T-cell (primary cell): ENCODE measurements around the gene SRD5A3. TPM values are rescaled to one million over a fixed set of nuclear protein-coding genes. Genes with fewer than 3 reads are reported as not detected.

Experiments used
- ATAC-seq, 4 experiments: fragments of 200-7000 bp in 3 of 4; fragments of 150-1000 bp in 1 of 4; cut with Tn5 transposase; replicated peaks in 1 of 4; 1 replicate in 3 of 4; 2 replicates in 1 of 4; pipeline ENCODE4 v1.10.0; 2021; ENCODE audit warnings: moderate library complexity in 3 of 4, mild to moderate bottlenecking in 2 of 4, moderate number of reproducible peaks in 1 of 4
- CTCF ChIA-PET, 2 donors: fragments of 300-600 bp; sonication (Branson Sonifier 250); formaldehyde crosslinking; loops; one replicate each; lab custom pipeline; 2022; ENCODE audit warnings: antibody characterized with exemption in 2 of 2; lab: Charles Lee
- POLR2A ChIA-PET, 2 donors: fragments of 300-600 bp; sonication (Branson Sonifier 250); formaldehyde crosslinking; loops; one replicate each; lab custom pipeline; 2022; ENCODE audit warnings: antibody characterized with exemption in 2 of 2; lab: Charles Lee
- DNase-seq, 35 experiments: peaks; one replicate each; pipeline versions ENCODE4 v3.0.0 to v3.0.0-alpha.2; 2013 to 2023
- H3K27ac ChIP-seq: one replicate; pipeline ENCODE4 v1.5.1; 2013; ENCODE audit warnings: low read length
- H3K27me3 ChIP-seq, 2 experiments: replicated peaks in 1 of 2; 1 replicate in 1 of 2; 2 replicates in 1 of 2; pipeline versions ENCODE4 v1.6.1 to v1.7.0; 2013; ENCODE audit warnings: low read length in 1 of 2, mixed read lengths in 1 of 2; ENCODE audit not compliant: control insufficient read depth in 2 of 2, insufficient read depth in 2 of 2; ENCODE audit errors: extremely low read depth in 1 of 2
- H3K36me3 ChIP-seq, 2 donors: 1 replicate in 1 of 2; 2 replicates in 1 of 2; pipeline versions ENCODE4 v1.6.1 to v1.7.0; 2013; ENCODE audit warnings: low read length in 1 of 2; ENCODE audit not compliant: control insufficient read depth in 2 of 2, insufficient read depth in 1 of 2; ENCODE audit errors: extremely low read depth in 1 of 2
- H3K4me1 ChIP-seq, 2 experiments: 1 replicate in 1 of 2; 2 replicates in 1 of 2; pipeline versions ENCODE4 v1.6.1 to v1.7.0; 2013; ENCODE audit warnings: low read length in 2 of 2, mixed read lengths in 1 of 2; ENCODE audit not compliant: insufficient read depth in 2 of 2, control insufficient read depth in 1 of 2; ENCODE audit errors: extremely low read depth in 1 of 2
- H3K4me3 ChIP-seq, 2 donors: 1 replicate in 1 of 2; 2 replicates in 1 of 2; pipeline versions ENCODE4 v1.5.1 to v1.7.0; 2013; ENCODE audit warnings: mild to moderate bottlenecking in 2 of 2, low read length in 1 of 2, moderate library complexity in 1 of 2; ENCODE audit not compliant: control insufficient read depth in 1 of 2; ENCODE audit errors: extremely low read depth in 1 of 2
- H3K9me3 ChIP-seq: 2 replicates; pipeline ENCODE4 v1.7.0; 2013
- H3K27ac Mint-ChIP-seq, 2 donors: one replicate each; pipeline ENCODE4 v1.8.0; 2020 to 2021; ENCODE audit warnings: mild to moderate bottlenecking in 2 of 2, mixed read lengths in 2 of 2
- H3K27me3 Mint-ChIP-seq, 2 donors: one replicate each; pipeline ENCODE4 v1.8.0; 2021 to 2022; ENCODE audit warnings: mixed read lengths in 2 of 2
- H3K36me3 Mint-ChIP-seq: one replicate; pipeline ENCODE4 v1.8.0; 2021; ENCODE audit warnings: mixed read lengths
- H3K4me1 Mint-ChIP-seq, 3 donors: one replicate each; pipeline ENCODE4 v1.8.0; 2020 to 2022; ENCODE audit warnings: mixed read lengths in 3 of 3, mild to moderate bottlenecking in 1 of 3
- H3K4me3 Mint-ChIP-seq, 3 donors: one replicate each; pipeline ENCODE4 v1.8.0; 2020 to 2022; ENCODE audit warnings: mild to moderate bottlenecking in 3 of 3, mixed read lengths in 3 of 3, moderate library complexity in 3 of 3
- H3K9me3 Mint-ChIP-seq, 3 donors: one replicate each; pipeline ENCODE4 v1.8.0; 2020 to 2022; ENCODE audit warnings: mixed read lengths in 3 of 3
- WGBS: methylation state at CpG from one replicate; pipeline ENCODE4 v1.1.5; 2013; ENCODE audit warnings: missing lambda C conversion rate; ENCODE audit not compliant: insufficient coverage; 5-methylcytosine and 5-hydroxymethylcytosine counted together
- total RNA-seq, 35 experiments: library from RNA in 6 of 35; stranded (reverse) in 6 of 35; fragments of 120-200 nt in 1 of 35; gene quantifications; one replicate each; pipeline versions ENCODE4 v1.2.1 to v1.2.4 and lab custom pipeline; 2013 to 2026

SRD5A3 gene
- total RNA-seq, 5 donors from 2014 or later (not counting 1 experiment from before 2014, with no cell fraction given) = 3.6 to 6.8 (median 4.1) TPM

DNA sequence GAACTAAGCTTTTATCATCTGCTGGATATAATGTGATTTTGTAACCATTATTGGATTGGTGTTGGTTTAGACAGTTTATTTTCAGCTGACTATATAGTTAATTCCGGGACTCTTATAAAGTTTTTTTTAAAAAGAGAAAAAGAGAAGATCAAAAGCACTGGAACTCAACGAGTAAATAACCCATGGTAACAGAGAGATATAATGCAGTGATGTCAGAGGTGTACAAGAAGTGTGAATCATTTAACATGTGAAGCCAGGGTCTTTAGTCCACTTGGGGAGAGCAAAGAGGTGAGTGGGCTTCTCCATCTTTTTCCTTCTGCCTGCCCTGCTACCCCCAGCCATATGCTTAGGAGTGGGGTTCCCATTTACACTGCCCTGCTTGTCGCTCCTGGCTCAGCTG, 52.9 kb downstream of the SRD5A3 start:
- H3K9me3 ChIP-seq = no peaks in the 10 kb centered on the region
- peaks cover 26 to 29% of the 10 kb centered on the region in 2 experiments for H3K4me1 ChIP-seq
- Mint-ChIP-seq H3K27me3 (no peaks in the 10 kb centered on the region), H3K36me3 (peaks cover 27% of the 10 kb centered on the region), H3K27ac (peak overlapping the region; percentile 73 to 75), H3K4me3 (peak overlapping the region; percentile 60 to 96 (median 61)), H3K9me3 (no peaks in the 10 kb centered on the region), H3K4me1 (peaks cover 50 to 58% (median 54%) of the 10 kb centered on the region in 3 donors)
- no peak overlapping the region for H3K4me3 ChIP-seq
- ChIA-PET CTCF (interaction anchor here (0.6 to 1.4 kb wide), 6 partner anchors 10 to 473 kb away, joined by 3 to 4 read pairs (median 4); no protein-coding TSS in a partner anchor), POLR2A (interaction anchor here (0.5 to 0.7 kb wide), 6 partner anchors 26 to 1342 kb away, joined by 3 to 10 read pairs (median 5); no protein-coding TSS in a partner anchor)
- H3K36me3 ChIP-seq = peaks cover 0 to 3% of the 10 kb centered on the region in 2 donors
- H3K27me3 ChIP-seq = no peaks in the 10 kb centered on the region
- no peak overlapping the region for H3K27ac ChIP-seq
- DNase-seq (no peak), ATAC-seq (no peak)
- no CpG with 5 or more reads among the region's 3 CpGs for WGBS

GRCh38 chr4:55399581-55399980, 53.5 kb downstream of the SRD5A3 start:
- no peaks in the 10 kb centered on the region for H3K9me3 Mint-ChIP-seq
- H3K4me1 Mint-ChIP-seq = peaks cover 50 to 58% (median 54%) of the 10 kb centered on the region in 3 donors
- ChIA-PET CTCF (interaction anchor here in 1 of 2 donors (1.0 to 1.4 kb wide), 4 partner anchors 9 to 467 kb away, joined by 3 to 4 read pairs (median 4); no protein-coding TSS in a partner anchor), POLR2A (interaction anchor here (0.6 kb wide), 3 partner anchors 27 to 145 kb away, joined by 3 to 6 read pairs (median 3); no protein-coding TSS in a partner anchor)
- Histone ChIP-seq H3K4me3 (no peak overlapping the region), H3K9me3 (no peaks in the 10 kb centered on the region), H3K4me1 (peaks cover 26 to 29% of the 10 kb centered on the region in 2 experiments), H3K36me3 (peaks cover 0 to 3% of the 10 kb centered on the region in 2 donors), H3K27ac (no peak overlapping the region), H3K27me3 (no peaks in the 10 kb centered on the region)
- H3K4me3 Mint-ChIP-seq = peak overlapping the region; percentile 60 to 96 (median 61)
- H3K27me3 Mint-ChIP-seq = no peaks in the 10 kb centered on the region
- WGBS = no CpG with 5 or more reads among the region's 1 CpG
- H3K36me3 Mint-ChIP-seq = peaks cover 29% of the 10 kb centered on the region
- DNase-seq = no peak
- no peak overlapping the region for H3K27ac Mint-ChIP-seq
- ATAC-seq = no peak

- ATAC-seq (no peak), DNase-seq (no peak)
- H3K4me3 ChIP-seq = no peak overlapping the region
- POLR2A ChIA-PET = no interaction called here
- H3K36me3 ChIP-seq = peaks cover 0 to 15% of the 10 kb centered on the region in 2 donors
- no peak overlapping the region for H3K27ac Mint-ChIP-seq
- no peaks in the 10 kb centered on the region for H3K9me3 Mint-ChIP-seq
- peaks cover 41% of the 10 kb centered on the region for H3K36me3 Mint-ChIP-seq
- 100% methylated on average over 1 of the region's 3 CpGs for WGBS
- H3K27me3 Mint-ChIP-seq = no peaks in the 10 kb centered on the region
- peaks cover 2 to 9% of the 10 kb centered on the region in 2 experiments for H3K4me1 ChIP-seq
- peaks cover 41 to 63% (median 54%) of the 10 kb centered on the region in 3 donors for H3K4me1 Mint-ChIP-seq
- no peak overlapping the region for H3K4me3 Mint-ChIP-seq
- H3K27ac ChIP-seq = no peak overlapping the region
- no peaks in the 10 kb centered on the region for H3K27me3 ChIP-seq
- no peaks in the 10 kb centered on the region for H3K9me3 ChIP-seq
- CTCF ChIA-PET = interaction anchor here in 1 of 2 donors (0.6 kb wide), 1 partner anchor 16 kb away, joined by 3 read pairs; no protein-coding TSS in a partner anchor
These were observed 59.0 kb downstream of the SRD5A3 start for GRCh38 chr4:55405073-55405472.

DNA sequence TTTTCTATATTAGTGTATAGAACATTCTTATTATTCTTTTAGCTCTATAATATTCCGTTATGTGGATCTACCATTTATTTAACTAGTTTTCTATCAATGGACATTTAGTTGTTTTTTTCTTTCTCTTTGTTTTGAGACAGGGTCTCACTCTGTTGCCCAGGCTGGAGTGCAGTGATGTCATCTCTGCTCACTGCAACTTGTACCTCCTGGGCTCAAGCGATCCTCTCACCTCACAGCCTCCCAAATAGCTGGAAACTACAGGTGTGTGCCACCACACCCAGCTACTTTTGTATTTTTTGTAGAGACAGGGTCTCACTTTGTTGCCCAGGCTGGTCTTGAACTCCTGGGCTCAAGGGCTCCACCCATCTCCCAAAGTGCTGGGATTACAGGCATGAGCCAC, 60.5 kb downstream of the SRD5A3 start:
- ChIA-PET POLR2A (interaction anchor here (0.6 to 1.5 kb wide), 2 partner anchors 12 to 39 kb away, joined by 3 read pairs; no protein-coding TSS in a partner anchor), CTCF (interaction anchor here in 1 of 2 donors (0.8 to 1.0 kb wide), 2 partner anchors 11 to 13 kb away, joined by 3 read pairs; partner anchors contain the start of gene TMEM165)
- Histone ChIP-seq H3K36me3 (peaks cover 0 to 14% of the 10 kb centered on the region in 2 donors), H3K9me3 (no peaks in the 10 kb centered on the region), H3K4me1 (peaks cover 2 to 6% of the 10 kb centered on the region in 2 experiments), H3K4me3 (no peak overlapping the region), H3K27ac (no peak overlapping the region), H3K27me3 (no peaks in the 10 kb centered on the region)
- Mint-ChIP-seq H3K4me1 (peaks cover 34 to 58% (median 47%) of the 10 kb centered on the region in 3 donors), H3K4me3 (no peak overlapping the region), H3K9me3 (no peaks in the 10 kb centered on the region), H3K27ac (no peak overlapping the region), H3K36me3 (peaks cover 33% of the 10 kb centered on the region), H3K27me3 (no peaks in the 10 kb centered on the region)
- ATAC-seq = no peak
- WGBS = 100% methylated on average over 1 of the region's 2 CpGs
- DNase-seq = no peak

GRCh38 chr4:55407119-55407518, 61.1 kb downstream of the SRD5A3 start:
- CTCF ChIA-PET = no interaction called here
- H3K4me1 Mint-ChIP-seq = peaks cover 34 to 62% (median 51%) of the 10 kb centered on the region in 3 donors

DNA sequence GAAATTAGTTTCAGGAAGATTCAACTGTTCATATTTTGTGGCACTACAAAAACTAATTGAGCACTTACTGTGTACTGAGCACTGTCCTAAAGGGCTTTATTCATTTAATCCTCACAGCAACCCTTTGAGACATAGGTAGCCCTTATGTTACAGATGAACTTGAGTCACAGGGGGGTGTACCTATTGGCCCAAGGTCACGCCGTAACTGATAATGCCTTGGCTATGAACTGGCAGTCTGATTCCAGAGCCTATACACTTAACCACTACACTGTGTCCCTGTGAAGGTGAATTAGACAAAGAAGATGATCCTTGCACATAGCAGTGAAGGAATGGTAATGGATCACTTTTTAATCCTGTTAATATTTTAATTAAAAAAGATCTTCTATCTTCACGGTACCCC, 61.7 kb downstream of the SRD5A3 start:
- CTCF ChIA-PET = interaction anchor here (0.6 to 1.2 kb wide), 4 partner anchors 8 to 1583 kb away, joined by 3 to 4 read pairs (median 3); no protein-coding TSS in a partner anchor
- no CpG with 5 or more reads among the region's 3 CpGs for WGBS
- H3K4me3 ChIP-seq = no peak overlapping the region
- no peaks in the 10 kb centered on the region for H3K27me3 Mint-ChIP-seq
- H3K9me3 ChIP-seq = no peaks in the 10 kb centered on the region
- peaks cover 2 to 6% of the 10 kb centered on the region in 2 experiments for H3K4me1 ChIP-seq
- H3K36me3 Mint-ChIP-seq = peaks cover 37% of the 10 kb centered on the region
- no peak overlapping the region for H3K4me3 Mint-ChIP-seq
- ATAC-seq (no peak), DNase-seq (no peak)
- POLR2A ChIA-PET = no interaction called here
- no peaks in the 10 kb centered on the region for H3K27me3 ChIP-seq
- no peak overlapping the region for H3K27ac Mint-ChIP-seq
- H3K4me1 Mint-ChIP-seq = peaks cover 34 to 62% (median 53%) of the 10 kb centered on the region in 3 donors
- no peak overlapping the region for H3K27ac ChIP-seq
- H3K36me3 ChIP-seq = peaks cover 0 to 18% of the 10 kb centered on the region in 2 donors
- no peaks in the 10 kb centered on the region for H3K9me3 Mint-ChIP-seq

More at GRCh38 chr4:55407119-55407518, 61.1 kb downstream of the SRD5A3 start:
- Mint-ChIP-seq H3K4me3 (no peak overlapping the region), H3K27me3 (no peaks in the 10 kb centered on the region), H3K9me3 (no peaks in the 10 kb centered on the region), H3K36me3 (peaks cover 37% of the 10 kb centered on the region), H3K27ac (no peak overlapping the region)
- no peaks in the 10 kb centered on the region for H3K9me3 ChIP-seq
- H3K4me3 ChIP-seq = no peak overlapping the region
- DNase-seq = no peak
- no peak for ATAC-seq
- H3K36me3 ChIP-seq = peaks cover 0 to 18% of the 10 kb centered on the region in 2 donors
- H3K4me1 ChIP-seq = peaks cover 2 to 6% of the 10 kb centered on the region in 2 experiments
- POLR2A ChIA-PET = no interaction called here
- 64% methylated on average over 2 of the region's 3 CpGs for WGBS
- H3K27me3 ChIP-seq = no peaks in the 10 kb centered on the region
- no peak overlapping the region for H3K27ac ChIP-seq
